ENCODE data around the gene NCKAP5.
"Not testable (repeated sequence)": the region's sequence is repeated elsewhere in the genome, so short reads cannot be mapped to it uniquely, and the experiment has no call there.

The NCKAP5 gene

GRCh38 chr2:133497270-133497893 lies 70.9 kb downstream of the NCKAP5 start:
- DNase-seq (ENCODE audit: low spot score), result peak; percentile 37

- DNase-seq (ENCODE audit: low spot score), result no peak
These were observed 71.6 kb downstream of the NCKAP5 start for GRCh38 chr2:133496501-133497269.

GRCh38 chr2:133495226-133495625 lies 73.0 kb downstream of the NCKAP5 start:
- peak; percentile 33 for DNase-seq (ENCODE audit: low spot score)

- no peak for DNase-seq (ENCODE audit: low spot score)
These were observed 75.4 kb downstream of the NCKAP5 start for GRCh38 chr2:133492719-133493380.

- no peak for DNase-seq (ENCODE audit: low spot score)
These were observed 77.8 kb downstream of the NCKAP5 start for GRCh38 chr2:133490411-133490980.

- DNase-seq (ENCODE audit: low spot score), result no peak
These were observed 78.4 kb downstream of the NCKAP5 start for GRCh38 chr2:133489641-133490410.

GRCh38 chr2:133489146-133489545 lies 79.1 kb downstream of the NCKAP5 start:
- no peak for DNase-seq (ENCODE audit: low spot score)

- peak; percentile 84 for DNase-seq (ENCODE audit: low spot score)
These were observed 81.5 kb downstream of the NCKAP5 start for GRCh38 chr2:133486771-133487191.

- no peak for DNase-seq (ENCODE audit: low spot score)
These were observed 82.4 kb downstream of the NCKAP5 start for GRCh38 chr2:133485868-133486267.

- DNase-seq (ENCODE audit: low spot score), result no peak
These were observed 83.5 kb downstream of the NCKAP5 start for GRCh38 chr2:133484784-133485183.

- no peak for DNase-seq (ENCODE audit: low spot score)
These were observed 84.2 kb downstream of the NCKAP5 start for GRCh38 chr2:133484106-133484505.

- DNase-seq (ENCODE audit: low spot score), result no peak
These were observed 85.1 kb downstream of the NCKAP5 start for GRCh38 chr2:133483181-133483580.

- no peak for DNase-seq (ENCODE audit: low spot score)
These were observed 87.4 kb downstream of the NCKAP5 start for GRCh38 chr2:133480707-133481429.

GRCh38 chr2:133477616-133477990 lies 90.7 kb downstream of the NCKAP5 start:
- DNase-seq (ENCODE audit: low spot score), result no peak

GRCh38 chr2:133476931-133477615 lies 91.2 kb downstream of the NCKAP5 start:
- DNase-seq (ENCODE audit: low spot score), result no peak

GRCh38 chr2:133476286-133476685 lies 92.0 kb downstream of the NCKAP5 start:
- DNase-seq (ENCODE audit: low spot score), result no peak

- DNase-seq (ENCODE audit: low spot score), result no peak
These were observed 92.7 kb downstream of the NCKAP5 start for GRCh38 chr2:133475610-133476009.

- DNase-seq (ENCODE audit: low spot score), result not testable (repeated sequence)
These were observed 97.8 kb downstream of the NCKAP5 start for GRCh38 chr2:133470446-133470845.

- DNase-seq (ENCODE audit: low spot score), result no peak
These were observed 105.5 kb downstream of the NCKAP5 start for GRCh38 chr2:133462811-133463210.

- DNase-seq (ENCODE audit: low spot score), result no peak
These were observed 106.8 kb downstream of the NCKAP5 start for GRCh38 chr2:133461484-133461883.

- no peak for DNase-seq (ENCODE audit: low spot score)
These were observed 108.7 kb downstream of the NCKAP5 start for GRCh38 chr2:133459590-133459989.

Data from globus pallidus (tissue), 1 donor.